CD14-positive monocyte (primary cell): ENCODE results near the gene SLC16A4. TPM values are rescaled to one million over a fixed set of nuclear protein-coding genes. Genes with fewer than 3 reads are reported as not detected.

Source experiments
- DNase-seq, 3 donors: peaks; one replicate each; pipeline ENCODE4 v3.0.0-alpha.2; 2011 to 2022
- H2AFZ ChIP-seq: 2 replicates; pipeline ENCODE4 v1.6.0; 2012; ENCODE audit warnings: mild to moderate bottlenecking, low read depth, low read length, inconsistent platforms; ENCODE audit not compliant: insufficient read depth, poor library complexity, severe bottlenecking
- H3K27ac ChIP-seq, 2 donors: 1 replicate in 1 of 2; 2 replicates in 1 of 2; pipeline ENCODE4 v1.5.1; 2012 to 2013; ENCODE audit warnings: low read length in 2 of 2, control low read depth in 1 of 2, inconsistent platforms in 1 of 2, low read depth in 1 of 2, mild to moderate bottlenecking in 1 of 2
- H3K27me3 ChIP-seq, 2 donors: one replicate each; pipeline versions ENCODE4 v1.6.0 to v1.6.1; 2011 to 2013; ENCODE audit warnings: low read length in 2 of 2; ENCODE audit not compliant: control insufficient read depth in 2 of 2, insufficient read depth in 2 of 2
- H3K36me3 ChIP-seq, 2 donors: replicated peaks in 1 of 2; 1 replicate in 1 of 2; 2 replicates in 1 of 2; pipeline versions ENCODE4 v1.5.1 to v1.6.1; 2012 to 2013; ENCODE audit warnings: low read length in 2 of 2, control low read depth in 1 of 2, inconsistent platforms in 1 of 2, mild to moderate bottlenecking in 1 of 2; ENCODE audit not compliant: insufficient read depth in 2 of 2, control insufficient read depth in 1 of 2
- H3K4me1 ChIP-seq, 2 donors: 1 replicate in 1 of 2; 2 replicates in 1 of 2; pipeline versions ENCODE4 v1.5.1 to v1.6.1; 2012 to 2013; ENCODE audit warnings: low read length in 2 of 2, control low read depth in 1 of 2, inconsistent platforms in 1 of 2, mild to moderate bottlenecking in 1 of 2, moderate library complexity in 1 of 2; ENCODE audit not compliant: insufficient read depth in 2 of 2, control insufficient read depth in 1 of 2
- H3K4me2 ChIP-seq: replicated peaks from 2 replicates; pipeline ENCODE3; 2012; ENCODE audit warnings: low read length, moderate library complexity, mild to moderate bottlenecking; ENCODE audit not compliant: poor library complexity, severe bottlenecking; ENCODE audit errors: extremely low read depth
- H3K4me3 ChIP-seq, 3 experiments: fragments of 200-600 bp in 1 of 3; sonication (generic) in 1 of 3; replicated peaks in 1 of 3; 1 replicate in 2 of 3; 2 replicates in 1 of 3; pipeline ENCODE4 v1.5.1; 2011 to 2013; ENCODE audit warnings: low read length in 3 of 3, mild to moderate bottlenecking in 3 of 3, control low read depth in 2 of 3, low read depth in 2 of 3, inconsistent platforms in 1 of 3, moderate library complexity in 1 of 3
- H3K79me2 ChIP-seq: 2 replicates; pipeline ENCODE4 v1.6.0; 2012; ENCODE audit warnings: mild to moderate bottlenecking, control low read depth, inconsistent platforms, low read length, moderate library complexity; ENCODE audit not compliant: insufficient read depth
- H3K9ac ChIP-seq: 2 replicates; pipeline ENCODE4 v1.6.0; 2017; ENCODE audit warnings: low read length, mild to moderate bottlenecking; ENCODE audit not compliant: insufficient read depth, poor library complexity, severe bottlenecking
- H3K9me3 ChIP-seq, 2 donors: replicated peaks in 1 of 2; 1 replicate in 1 of 2; 2 replicates in 1 of 2; pipeline versions ENCODE4 v1.5.1 to v1.6.1; 2012 to 2013; ENCODE audit warnings: low read length in 2 of 2, control low read depth in 1 of 2; ENCODE audit not compliant: control insufficient read depth in 1 of 2, insufficient read depth in 1 of 2
- H4K20me1 ChIP-seq: 2 replicates; pipeline ENCODE4 v1.6.0; 2012; ENCODE audit warnings: mild to moderate bottlenecking, low read length, control low read depth, moderate library complexity; ENCODE audit not compliant: insufficient read depth
- H3K27ac Mint-ChIP-seq, 7 donors: one replicate each; pipeline ENCODE4 v1.8.0; 2020; ENCODE audit warnings: mild to moderate bottlenecking in 7 of 7, mixed read lengths in 7 of 7, moderate library complexity in 6 of 7, inconsistent platforms in 2 of 7
- H3K27me3 Mint-ChIP-seq, 3 donors: one replicate each; pipeline ENCODE4 v1.8.0; 2021 to 2022; ENCODE audit warnings: low read depth in 3 of 3, mild to moderate bottlenecking in 3 of 3, mixed read lengths in 3 of 3, moderate library complexity in 3 of 3, inconsistent platforms in 1 of 3
- H3K36me3 Mint-ChIP-seq, 2 donors: one replicate each; pipeline ENCODE4 v1.8.0; 2020; ENCODE audit warnings: mixed read lengths in 2 of 2, inconsistent platforms in 1 of 2, mild to moderate bottlenecking in 1 of 2
- H3K4me1 Mint-ChIP-seq: one replicate; pipeline ENCODE4 v1.8.0; 2020; ENCODE audit warnings: mild to moderate bottlenecking, mixed read lengths
- H3K4me3 Mint-ChIP-seq, 2 donors: one replicate each; pipeline ENCODE4 v1.8.0; 2020; ENCODE audit warnings: mild to moderate bottlenecking in 2 of 2, mixed read lengths in 2 of 2, moderate library complexity in 1 of 2
- H3K9me3 Mint-ChIP-seq, 7 donors: one replicate each; pipeline ENCODE4 v1.8.0; 2020 to 2022; ENCODE audit warnings: mixed read lengths in 7 of 7, mild to moderate bottlenecking in 6 of 7, moderate library complexity in 6 of 7, inconsistent platforms in 2 of 7
- WGBS: methylation state at CpG from one replicate; pipeline ENCODE4 v1.1.5; 2013; ENCODE audit warnings: missing lambda C conversion rate; ENCODE audit not compliant: insufficient coverage; 5-methylcytosine and 5-hydroxymethylcytosine counted together
- intact Hi-C, 2 donors: fragments of 100-400 bp; cut with micrococcal nuclease; formaldehyde crosslinking; loops; one replicate each; pipeline versions ENCODE4 v1.15.0 to v1.15.1; 2023
- polyA plus RNA-seq, 3 donors: library from polyadenylated mRNA; depleted of rRNA in 1 of 3; unstranded in 2 of 3; stranded (reverse) in 1 of 3; fragments of 300-500 nt in 2 of 3; fragments of >200 nt in 1 of 3; fragmentation: Illumina TruSeq in 2 of 3; gene quantifications; 1 replicate in 2 of 3; 2 replicates in 1 of 3; pipeline ENCODE4 v1.2.3, GENCODE V29; 2012 to 2021
- TF ChIP-seq, protein P1 (sequence below): fragments of 200-600 bp; IDR thresholded peaks from one replicate; pipeline ENCODE4 v1.8.0; 2022; ENCODE audit warnings: antibody characterized with exemption, mild to moderate bottlenecking

The SLC16A4 gene
- polyA plus RNA-seq, 3 donors = 0.13 to 0.26 (median 0.25) TPM

DNA sequence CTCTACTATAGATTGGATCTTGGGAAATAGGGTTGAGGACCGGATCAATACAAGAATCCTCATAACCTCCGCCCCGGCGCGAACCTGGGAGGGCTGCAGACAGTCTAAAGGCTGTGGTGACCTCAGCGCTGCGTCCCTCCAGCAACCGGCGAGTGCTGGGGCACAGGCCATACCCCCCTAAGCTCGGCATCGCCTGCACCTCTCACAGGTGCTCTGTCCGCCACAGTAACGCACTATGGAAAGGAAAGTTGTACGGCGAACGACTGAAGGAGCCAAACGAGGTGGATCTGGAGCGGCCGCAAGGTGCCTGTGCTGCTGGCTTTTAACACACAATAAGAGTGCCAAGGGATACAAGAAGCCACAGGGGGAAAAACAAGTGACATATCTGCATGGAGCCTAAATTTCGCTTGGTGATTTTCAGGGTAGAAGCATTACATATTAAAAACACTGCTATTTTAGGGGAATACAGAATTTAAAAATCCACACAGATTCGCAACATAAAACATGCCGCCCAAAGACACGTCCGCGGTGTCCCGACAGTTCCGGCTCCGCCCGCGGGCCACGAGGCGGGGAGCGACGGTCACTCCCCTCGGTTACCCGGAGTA, 53.0 kb downstream of the SLC16A4 start:
- Mint-ChIP-seq H3K36me3 (peaks cover 20 to 24% of the 10 kb centered on the region in 2 donors), H3K4me3 (no peak overlapping the region), H3K4me1 (peaks cover 41% of the 10 kb centered on the region), H3K27ac (no peak overlapping the region), H3K27me3 (peaks cover 0 to 1% (median 0%) of the 10 kb centered on the region in 3 donors), H3K9me3 (peaks cover 0 to 3% (median 0%) of the 10 kb centered on the region in 7 donors)
- DNase-seq = peak; percentile 13 to 29 (median 13)
- intact Hi-C loops = loop anchor here in 1 of 2 donors (5.0 kb wide), 1 partner anchor 69 kb away; the partner anchor contains the start of gene LAMTOR5
- Histone ChIP-seq H3K4me2 (peak overlapping the region; percentile 95), H3K27me3 (no peaks in the 10 kb centered on the region), H3K9me3 (no peaks in the 10 kb centered on the region), H2AFZ (peak overlapping the region; percentile 98), H3K36me3 (peaks cover 17 to 22% of the 10 kb centered on the region in 2 donors), H3K27ac (peak overlapping the region; percentile 94 to 99), H3K4me1 (peaks cover 32 to 42% of the 10 kb centered on the region in 2 donors), H3K79me2 (peaks cover 39% of the 10 kb centered on the region), H4K20me1 (peaks cover 28% of the 10 kb centered on the region), H3K9ac (peak overlapping the region; percentile 91), H3K4me3 (peak overlapping the region; percentile 88 to 99 (median 92))
- 0% methylated on average over 18 of the region's 36 CpGs for WGBS
- TF ChIP-seq, protein P1, sequence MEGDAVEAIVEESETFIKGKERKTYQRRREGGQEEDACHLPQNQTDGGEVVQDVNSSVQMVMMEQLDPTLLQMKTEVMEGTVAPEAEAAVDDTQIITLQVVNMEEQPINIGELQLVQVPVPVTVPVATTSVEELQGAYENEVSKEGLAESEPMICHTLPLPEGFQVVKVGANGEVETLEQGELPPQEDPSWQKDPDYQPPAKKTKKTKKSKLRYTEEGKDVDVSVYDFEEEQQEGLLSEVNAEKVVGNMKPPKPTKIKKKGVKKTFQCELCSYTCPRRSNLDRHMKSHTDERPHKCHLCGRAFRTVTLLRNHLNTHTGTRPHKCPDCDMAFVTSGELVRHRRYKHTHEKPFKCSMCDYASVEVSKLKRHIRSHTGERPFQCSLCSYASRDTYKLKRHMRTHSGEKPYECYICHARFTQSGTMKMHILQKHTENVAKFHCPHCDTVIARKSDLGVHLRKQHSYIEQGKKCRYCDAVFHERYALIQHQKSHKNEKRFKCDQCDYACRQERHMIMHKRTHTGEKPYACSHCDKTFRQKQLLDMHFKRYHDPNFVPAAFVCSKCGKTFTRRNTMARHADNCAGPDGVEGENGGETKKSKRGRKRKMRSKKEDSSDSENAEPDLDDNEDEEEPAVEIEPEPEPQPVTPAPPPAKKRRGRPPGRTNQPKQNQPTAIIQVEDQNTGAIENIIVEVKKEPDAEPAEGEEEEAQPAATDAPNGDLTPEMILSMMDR = no peak

DNA sequence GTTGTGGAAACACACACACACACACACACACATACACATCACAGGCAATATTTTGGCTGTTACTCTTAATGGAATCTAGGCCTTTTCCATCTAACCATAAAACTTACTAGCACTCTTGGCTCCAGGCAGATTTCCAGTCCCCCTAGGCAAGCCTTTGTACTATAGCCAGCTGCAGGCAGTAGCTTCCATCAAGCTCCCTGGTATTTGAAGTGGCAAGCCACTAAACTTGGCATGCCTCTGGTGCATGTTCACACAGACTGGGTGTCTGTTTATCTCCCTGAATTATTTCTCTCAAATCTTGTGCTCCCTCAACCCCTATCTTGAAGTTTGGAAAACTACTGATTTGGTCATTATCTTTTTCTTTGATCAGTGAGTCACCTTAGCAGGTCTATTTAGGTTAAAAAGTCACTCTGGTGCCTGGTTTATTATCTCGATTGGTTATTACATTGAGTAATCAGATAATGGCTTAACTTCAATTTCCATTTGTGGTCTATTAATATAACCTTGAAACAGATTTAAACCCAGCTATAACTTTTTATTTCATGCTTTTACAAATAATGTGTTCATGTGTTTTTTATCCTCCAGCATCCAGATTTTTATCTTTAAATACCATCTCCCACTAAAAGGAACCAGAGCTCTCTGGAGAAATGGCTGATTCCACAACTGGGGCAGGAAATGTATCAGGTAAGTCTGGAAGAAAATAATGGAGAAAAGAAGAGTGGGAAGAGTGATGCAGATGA, 54.4 kb downstream of the SLC16A4 start:
- intact Hi-C loops = loop anchor here in 1 of 2 donors (5.0 kb wide), 1 partner anchor 71 kb away; the partner anchor contains the start of gene LAMTOR5
- H3K9ac ChIP-seq = no peak overlapping the region
- H2AFZ ChIP-seq = no peak overlapping the region
- H3K27ac Mint-ChIP-seq = peak overlapping the region in 1 of 7 donors; percentile 74
- TF ChIP-seq, protein P1 = no peak
- DNase-seq = no peak
- H3K4me1 ChIP-seq = peaks cover 23 to 29% of the 10 kb centered on the region in 2 donors
- no peak overlapping the region for H3K4me3 Mint-ChIP-seq
- H3K27ac ChIP-seq = no peak overlapping the region
- H3K9me3 Mint-ChIP-seq = peaks cover 0 to 3% (median 0%) of the 10 kb centered on the region in 7 donors
- no peaks in the 10 kb centered on the region for H3K9me3 ChIP-seq
- H3K36me3 Mint-ChIP-seq = peaks cover 9 to 14% of the 10 kb centered on the region in 2 donors
- no peak overlapping the region for H3K4me3 ChIP-seq
- no CpG with 5 or more reads among the region's 1 CpG for WGBS
- peaks cover 15% of the 10 kb centered on the region for H4K20me1 ChIP-seq
- H3K79me2 ChIP-seq = peaks cover 26% of the 10 kb centered on the region
- H3K27me3 Mint-ChIP-seq = peaks cover 0 to 1% (median 0%) of the 10 kb centered on the region in 3 donors
- H3K27me3 ChIP-seq = no peaks in the 10 kb centered on the region
- H3K4me2 ChIP-seq = no peak overlapping the region
- peaks cover 29% of the 10 kb centered on the region for H3K4me1 Mint-ChIP-seq
- peaks cover 5 to 10% of the 10 kb centered on the region in 2 donors for H3K36me3 ChIP-seq
